ENCODE data around the gene CPA5.

Gene CPA5

DNA sequence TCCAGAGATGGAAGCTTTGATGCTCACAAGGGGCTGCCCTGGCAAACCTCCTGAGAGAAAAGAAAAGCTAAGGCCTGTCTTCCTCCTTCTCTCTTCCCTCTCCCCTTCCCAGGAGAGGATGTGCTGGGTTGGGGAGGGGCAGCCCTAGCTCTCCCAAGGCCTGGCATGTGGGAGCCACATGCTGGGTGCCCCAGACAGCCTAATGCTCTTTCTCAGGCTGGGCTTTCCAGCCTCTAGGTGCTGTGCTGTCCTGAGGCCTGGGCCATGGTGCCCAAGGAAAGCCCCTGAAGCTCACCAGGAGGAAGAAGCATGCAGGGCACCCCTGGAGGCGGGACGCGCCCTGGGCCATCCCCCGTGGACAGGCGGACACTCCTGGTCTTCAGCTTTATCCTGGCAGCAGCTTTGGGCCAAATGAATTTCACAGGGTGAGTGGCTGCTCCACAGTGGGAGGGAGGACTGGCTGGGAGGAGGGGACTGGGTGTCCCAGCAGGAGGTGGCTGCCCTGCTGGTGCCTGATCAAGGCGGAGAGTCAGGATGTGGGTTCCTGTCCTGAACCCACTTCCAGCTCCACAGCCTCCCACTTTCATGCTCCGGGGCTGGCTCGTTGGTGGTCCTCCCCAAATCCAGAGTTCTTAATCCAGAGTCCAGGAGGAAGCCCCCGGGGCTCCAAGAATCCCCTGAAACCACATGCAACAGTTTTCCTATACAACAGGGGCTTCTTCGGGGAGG, 1.7 kb downstream of the CPA5 start:
- Mint-ChIP-seq H3K36me3 (ENCODE audit: low read depth) (peaks cover 6% of the 10 kb centered on the region), H3K4me3 (no peak overlapping the region), H3K27me3 (ENCODE audit: low read depth, poor library complexity) (no peaks in the 10 kb centered on the region), H3K4me1 (peaks cover 41% of the 10 kb centered on the region), H3K9me3 (peaks cover 15% of the 10 kb centered on the region), H3K27ac (no peak overlapping the region)
- TF ChIP-seq, protein P1, sequence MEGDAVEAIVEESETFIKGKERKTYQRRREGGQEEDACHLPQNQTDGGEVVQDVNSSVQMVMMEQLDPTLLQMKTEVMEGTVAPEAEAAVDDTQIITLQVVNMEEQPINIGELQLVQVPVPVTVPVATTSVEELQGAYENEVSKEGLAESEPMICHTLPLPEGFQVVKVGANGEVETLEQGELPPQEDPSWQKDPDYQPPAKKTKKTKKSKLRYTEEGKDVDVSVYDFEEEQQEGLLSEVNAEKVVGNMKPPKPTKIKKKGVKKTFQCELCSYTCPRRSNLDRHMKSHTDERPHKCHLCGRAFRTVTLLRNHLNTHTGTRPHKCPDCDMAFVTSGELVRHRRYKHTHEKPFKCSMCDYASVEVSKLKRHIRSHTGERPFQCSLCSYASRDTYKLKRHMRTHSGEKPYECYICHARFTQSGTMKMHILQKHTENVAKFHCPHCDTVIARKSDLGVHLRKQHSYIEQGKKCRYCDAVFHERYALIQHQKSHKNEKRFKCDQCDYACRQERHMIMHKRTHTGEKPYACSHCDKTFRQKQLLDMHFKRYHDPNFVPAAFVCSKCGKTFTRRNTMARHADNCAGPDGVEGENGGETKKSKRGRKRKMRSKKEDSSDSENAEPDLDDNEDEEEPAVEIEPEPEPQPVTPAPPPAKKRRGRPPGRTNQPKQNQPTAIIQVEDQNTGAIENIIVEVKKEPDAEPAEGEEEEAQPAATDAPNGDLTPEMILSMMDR (IDR thresholded peaks at IDR 0.05): no peak
- DNase-seq: no peak

DNA sequence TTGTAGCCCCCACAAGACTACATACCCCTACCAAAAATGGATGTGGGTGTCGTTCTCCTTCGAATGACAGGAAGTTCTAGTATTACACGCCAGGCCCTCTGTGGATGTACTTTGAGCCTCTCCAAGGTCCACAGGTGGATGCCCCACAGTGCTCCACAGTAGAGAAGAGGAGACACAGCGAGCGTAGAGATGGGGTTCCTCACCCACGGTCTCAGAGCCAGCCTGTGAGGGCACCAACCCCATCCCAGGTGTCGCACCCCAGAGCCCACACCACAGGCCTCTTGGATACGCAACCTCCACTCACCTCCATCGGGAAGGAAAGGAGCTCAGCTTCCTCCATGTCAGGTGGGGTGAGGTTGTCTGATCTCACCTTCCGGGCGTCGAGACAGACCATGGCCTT, 2.3 kb downstream of the CPA5 start:
- no peak overlapping the region for H3K4me3 Mint-ChIP-seq
- H3K27me3 Mint-ChIP-seq (ENCODE audit: low read depth, poor library complexity): no peaks in the 10 kb centered on the region
- H3K9me3 Mint-ChIP-seq: peaks cover 9% of the 10 kb centered on the region
- H3K27ac Mint-ChIP-seq: no peak overlapping the region
- TF ChIP-seq, protein P1 (IDR thresholded peaks at IDR 0.05): no peak
- peaks cover 6% of the 10 kb centered on the region for H3K36me3 Mint-ChIP-seq (ENCODE audit: low read depth)
- DNase-seq: no peak
- H3K4me1 Mint-ChIP-seq: peaks cover 47% of the 10 kb centered on the region

DNA sequence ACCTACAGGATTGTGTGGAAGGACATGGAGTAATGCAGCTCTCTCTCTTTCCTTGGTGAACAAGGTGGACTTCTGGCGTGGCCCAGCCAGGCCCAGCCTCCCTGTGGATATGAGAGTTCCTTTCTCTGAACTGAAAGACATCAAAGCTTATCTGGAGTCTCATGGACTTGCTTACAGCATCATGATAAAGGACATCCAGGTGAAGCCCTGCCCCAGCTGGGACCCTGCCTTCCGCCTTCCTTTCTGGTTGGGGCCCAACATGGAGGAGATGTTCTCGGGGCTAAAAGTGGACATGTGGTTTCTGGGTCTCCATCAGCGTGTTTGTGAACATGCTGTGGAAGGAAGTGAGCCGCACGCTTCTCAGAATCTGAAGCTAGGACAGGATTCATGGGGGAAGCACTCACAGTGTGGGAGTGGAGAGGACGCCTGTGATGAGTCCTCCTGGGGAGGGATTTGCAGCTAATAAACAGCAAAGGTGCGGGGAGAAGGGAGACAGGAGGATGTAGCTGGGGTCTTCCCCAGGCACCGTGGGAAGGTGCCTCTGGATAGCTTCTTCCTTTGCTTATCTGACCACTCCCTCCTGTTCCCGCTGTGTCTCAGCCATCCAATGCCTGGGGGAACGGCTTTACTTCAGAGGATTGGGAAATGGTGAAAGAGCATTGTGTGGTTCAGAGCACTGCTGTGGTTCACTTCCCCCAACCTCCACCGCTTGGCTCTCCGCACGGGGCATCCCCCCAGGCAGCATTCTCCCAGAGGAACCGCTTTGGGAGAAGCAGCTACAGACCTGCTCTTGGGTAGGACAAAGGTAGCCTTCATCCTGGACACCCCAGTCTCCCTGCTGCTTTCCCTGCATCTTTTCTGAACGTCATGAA, 5.5 kb downstream of the CPA5 start:
- H3K9me3 Mint-ChIP-seq: no peaks in the 10 kb centered on the region

DNA sequence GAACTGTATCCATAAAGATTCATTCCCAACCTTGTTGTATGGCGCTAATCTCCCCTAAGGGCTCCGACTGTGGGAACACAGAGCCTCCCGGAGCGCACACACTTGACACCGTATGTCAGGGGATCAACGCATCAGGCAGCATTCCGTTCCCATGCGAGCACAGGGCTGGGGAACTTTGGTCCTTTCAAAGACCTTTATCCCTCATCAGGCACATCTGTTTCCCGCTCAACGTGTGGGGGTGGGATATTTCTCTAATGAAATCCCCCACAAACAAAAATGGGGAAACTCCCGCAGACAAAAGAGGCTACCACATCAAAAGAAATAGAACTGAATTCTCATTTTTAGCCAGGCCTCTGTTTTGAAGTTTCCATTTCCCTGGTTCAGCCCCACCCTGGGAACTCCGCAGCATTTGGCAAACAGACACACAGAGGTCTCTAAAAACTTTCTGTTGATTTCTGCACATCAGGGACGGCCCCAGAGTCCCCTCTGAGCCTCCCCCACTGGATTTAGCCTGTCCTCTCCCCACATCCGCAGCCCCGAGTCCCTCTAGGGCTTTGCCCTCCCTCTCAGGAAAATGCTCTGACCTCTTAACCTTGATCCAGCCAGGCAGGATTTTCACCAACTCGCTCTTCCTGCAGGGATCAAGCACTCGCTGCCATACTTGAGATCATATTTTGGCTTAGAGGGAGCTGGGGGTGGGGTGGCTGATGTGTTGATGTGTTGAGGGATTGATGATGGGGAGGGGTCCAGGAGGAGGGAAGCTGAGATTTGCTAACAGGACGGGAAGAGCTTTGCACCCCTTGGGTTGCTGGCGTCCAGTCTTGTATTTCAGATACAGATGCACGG, 6.6 kb downstream of the CPA5 start:
- peaks cover 72% of the 10 kb centered on the region for H3K4me1 Mint-ChIP-seq
- H3K27ac Mint-ChIP-seq: peak overlapping the region; percentile 98
- no peaks in the 10 kb centered on the region for H3K27me3 Mint-ChIP-seq (ENCODE audit: low read depth, poor library complexity)
- H3K36me3 Mint-ChIP-seq (ENCODE audit: low read depth): no peaks in the 10 kb centered on the region
- H3K4me3 Mint-ChIP-seq: peak overlapping the region; percentile 5
- TF ChIP-seq, protein P1 (IDR thresholded peaks at IDR 0.05): no peak
- no peaks in the 10 kb centered on the region for H3K9me3 Mint-ChIP-seq
- DNase-seq: peak; percentile 35

More for the DNA sequence above, 5.5 kb downstream of the CPA5 start:
- Mint-ChIP-seq H3K4me1 (peaks cover 72% of the 10 kb centered on the region), H3K27ac (peak overlapping the region; percentile 98), H3K4me3 (peak overlapping the region; percentile 28), H3K27me3 (ENCODE audit: low read depth, poor library complexity) (no peaks in the 10 kb centered on the region), H3K36me3 (ENCODE audit: low read depth) (no peaks in the 10 kb centered on the region)
- TF ChIP-seq, protein P1 (IDR thresholded peaks at IDR 0.05): no peak
- DNase-seq: no peak

DNA sequence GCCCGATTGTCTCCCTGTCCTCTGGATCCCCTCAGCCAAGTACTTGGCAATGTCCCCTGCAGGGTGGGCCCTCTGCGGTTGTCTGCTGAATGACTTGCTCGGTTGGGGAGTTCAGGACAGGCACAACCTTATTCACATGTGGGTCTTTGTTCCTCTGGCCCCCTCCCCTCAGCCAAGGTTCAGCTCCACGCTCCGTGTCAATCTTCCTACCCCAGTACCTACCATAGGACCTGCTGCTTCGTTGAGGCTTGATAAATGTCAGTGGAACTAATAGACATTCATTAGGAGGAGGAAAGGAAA, 7.1 kb downstream of the CPA5 start:
- H3K27me3 Mint-ChIP-seq (ENCODE audit: low read depth, poor library complexity): no peaks in the 10 kb centered on the region
- peak overlapping the region; percentile 22 for H3K4me3 Mint-ChIP-seq
- no peak for DNase-seq
- TF ChIP-seq, protein P1 (IDR thresholded peaks at IDR 0.05): no peak
- H3K9me3 Mint-ChIP-seq: no peaks in the 10 kb centered on the region
- H3K27ac Mint-ChIP-seq: peak overlapping the region; percentile 98
- no peaks in the 10 kb centered on the region for H3K36me3 Mint-ChIP-seq (ENCODE audit: low read depth)
- peaks cover 78% of the 10 kb centered on the region for H3K4me1 Mint-ChIP-seq

Measured in nephron progenitor cell (in vitro differentiated cells).